Natural killer cell treated with Interleukin-12 subunit alpha and Interleukin-12 subunit beta and Interleukin-15 and Interleukin-18, amount 100 ng/mL, for 72 hours (primary cell): Measurements from ENCODE around the gene TMC7. TPM values are rescaled to one million over a fixed set of nuclear protein-coding genes. Genes with fewer than 3 reads are reported as not detected.

Experiments used
- ATAC-seq, 2 donors: fragments of 150-1000 bp; cut with Tn5 transposase in 1 of 2; sonication (Bioruptor Pico), chemical (Tn5 transposase) in 1 of 2; 2 replicates each; pipeline ENCODE4 v1.10.0; 2021
- DNase-seq: peaks from one replicate; pipeline ENCODE4 v3.0.0; 2022; ENCODE audit warnings: low spot score
- H3K27ac Mint-ChIP-seq, 2 donors: 1 replicate in 1 of 2; 2 replicates in 1 of 2; pipeline ENCODE4 v1.8.0; 2022; ENCODE audit warnings: mixed read lengths in 2 of 2, mild to moderate bottlenecking in 1 of 2, moderate library complexity in 1 of 2
- H3K27me3 Mint-ChIP-seq, 2 donors: 1 replicate in 1 of 2; 2 replicates in 1 of 2; pipeline ENCODE4 v1.8.0; 2022; ENCODE audit warnings: mixed read lengths in 2 of 2
- H3K36me3 Mint-ChIP-seq: one replicate; pipeline ENCODE4 v1.8.0; 2022; ENCODE audit warnings: mixed read lengths
- H3K4me1 Mint-ChIP-seq, 2 donors: 1 replicate in 1 of 2; 2 replicates in 1 of 2; pipeline ENCODE4 v1.8.0; 2022; ENCODE audit warnings: low read depth in 2 of 2, mixed read lengths in 2 of 2, mild to moderate bottlenecking in 1 of 2
- H3K4me3 Mint-ChIP-seq: one replicate; pipeline ENCODE4 v1.8.0; 2022; ENCODE audit warnings: mixed read lengths
- H3K9me3 Mint-ChIP-seq: 2 replicates; pipeline ENCODE4 v1.8.0; 2022; ENCODE audit warnings: mixed read lengths
- total RNA-seq, 2 donors: library from RNA; stranded (reverse); gene quantifications; one replicate each; pipeline ENCODE4 v1.2.3, GENCODE V29; 2022

The TMC7 gene
- total RNA-seq, 2 donors from 2014 or later, result not detected

- Mint-ChIP-seq H3K36me3 (no peaks in the 10 kb centered on the region), H3K4me1 (no peaks in the 10 kb centered on the region), H3K9me3 (no peaks in the 10 kb centered on the region), H3K27me3 (peaks cover 0 to 9% of the 10 kb centered on the region in 2 donors), H3K27ac (no peak overlapping the region), H3K4me3 (no peak overlapping the region)
- DNase-seq, result no peak
- ATAC-seq, result no peak
Observed at GRCh38 chr16:19021747-19022146, 38.0 kb downstream of the TMC7 start.

- no peak overlapping the region for H3K4me3 Mint-ChIP-seq
- no peak for DNase-seq
- peaks cover 0 to 4% of the 10 kb centered on the region in 2 donors for H3K27me3 Mint-ChIP-seq
- no peaks in the 10 kb centered on the region for H3K4me1 Mint-ChIP-seq
- H3K36me3 Mint-ChIP-seq, result no peaks in the 10 kb centered on the region
- no peak overlapping the region for H3K27ac Mint-ChIP-seq
- no peak for ATAC-seq
- H3K9me3 Mint-ChIP-seq, result no peaks in the 10 kb centered on the region
Observed at GRCh38 chr16:19027416-19027815, 43.7 kb downstream of the TMC7 start.

- no peaks in the 10 kb centered on the region for H3K4me1 Mint-ChIP-seq
- H3K36me3 Mint-ChIP-seq, result no peaks in the 10 kb centered on the region
- DNase-seq, result no peak
- no peak for ATAC-seq
- peaks cover 3 to 4% of the 10 kb centered on the region in 2 donors for H3K27me3 Mint-ChIP-seq
- no peak overlapping the region for H3K27ac Mint-ChIP-seq
- no peak overlapping the region for H3K4me3 Mint-ChIP-seq
- no peaks in the 10 kb centered on the region for H3K9me3 Mint-ChIP-seq
Observed at GRCh38 chr16:19029980-19030379, 46.2 kb downstream of the TMC7 start.

GRCh38 chr16:19031738-19032137 lies 48.0 kb downstream of the TMC7 start:
- Mint-ChIP-seq H3K4me1 (no peaks in the 10 kb centered on the region), H3K9me3 (no peaks in the 10 kb centered on the region), H3K4me3 (no peak overlapping the region), H3K27me3 (peaks cover 4 to 13% of the 10 kb centered on the region in 2 donors), H3K36me3 (no peaks in the 10 kb centered on the region), H3K27ac (no peak overlapping the region)
- DNase-seq, result no peak
- ATAC-seq, result no peak

GRCh38 chr16:19033761-19034160 lies 50.0 kb downstream of the TMC7 start:
- no peak overlapping the region for H3K4me3 Mint-ChIP-seq
- H3K27ac Mint-ChIP-seq, result no peak overlapping the region
- no peaks in the 10 kb centered on the region for H3K9me3 Mint-ChIP-seq
- no peaks in the 10 kb centered on the region for H3K36me3 Mint-ChIP-seq
- H3K27me3 Mint-ChIP-seq, result peaks cover 4 to 13% of the 10 kb centered on the region in 2 donors
- H3K4me1 Mint-ChIP-seq, result no peaks in the 10 kb centered on the region
- ATAC-seq (no peak), DNase-seq (no peak)

GRCh38 chr16:19040400-19040799 lies 56.7 kb downstream of the TMC7 start:
- DNase-seq (no peak), ATAC-seq (no peak)
- H3K36me3 Mint-ChIP-seq, result no peaks in the 10 kb centered on the region
- no peak overlapping the region for H3K4me3 Mint-ChIP-seq
- no peaks in the 10 kb centered on the region for H3K4me1 Mint-ChIP-seq
- no peaks in the 10 kb centered on the region for H3K9me3 Mint-ChIP-seq
- H3K27ac Mint-ChIP-seq, result no peak overlapping the region
- peaks cover 6 to 8% of the 10 kb centered on the region in 2 donors for H3K27me3 Mint-ChIP-seq

- ATAC-seq (no peak), DNase-seq (no peak)
- H3K36me3 Mint-ChIP-seq, result no peaks in the 10 kb centered on the region
- peaks cover 0 to 8% of the 10 kb centered on the region in 2 donors for H3K27me3 Mint-ChIP-seq
- H3K9me3 Mint-ChIP-seq, result no peaks in the 10 kb centered on the region
- H3K27ac Mint-ChIP-seq, result no peak overlapping the region
- H3K4me1 Mint-ChIP-seq, result no peaks in the 10 kb centered on the region
- no peak overlapping the region for H3K4me3 Mint-ChIP-seq
Observed at GRCh38 chr16:19044769-19045168, 61.0 kb downstream of the TMC7 start.

GRCh38 chr16:19046062-19046461 lies 62.3 kb downstream of the TMC7 start:
- Mint-ChIP-seq H3K27me3 (peaks cover 0 to 4% of the 10 kb centered on the region in 2 donors), H3K4me1 (no peaks in the 10 kb centered on the region), H3K9me3 (no peaks in the 10 kb centered on the region), H3K36me3 (no peaks in the 10 kb centered on the region), H3K27ac (no peak overlapping the region), H3K4me3 (no peak overlapping the region)
- DNase-seq, result no peak
- no peak for ATAC-seq

GRCh38 chr16:19062706-19063105 lies 79.0 kb downstream of the TMC7 start:
- peaks cover 0 to 5% of the 10 kb centered on the region in 2 donors for H3K27me3 Mint-ChIP-seq
- H3K36me3 Mint-ChIP-seq, result no peaks in the 10 kb centered on the region
- H3K4me1 Mint-ChIP-seq, result peaks cover 7 to 11% of the 10 kb centered on the region in 2 donors
- no peak overlapping the region for H3K27ac Mint-ChIP-seq
- H3K4me3 Mint-ChIP-seq, result no peak overlapping the region
- ATAC-seq (no peak), DNase-seq (no peak)
- H3K9me3 Mint-ChIP-seq, result no peaks in the 10 kb centered on the region

GRCh38 chr16:19066988-19067348 lies 83.2 kb downstream of the TMC7 start:
- Mint-ChIP-seq H3K4me1 (peaks cover 7 to 11% of the 10 kb centered on the region in 2 donors), H3K36me3 (no peaks in the 10 kb centered on the region), H3K27me3 (no peaks in the 10 kb centered on the region), H3K9me3 (no peaks in the 10 kb centered on the region), H3K4me3 (peak overlapping the region; percentile 89), H3K27ac (peak overlapping the region; percentile 90 to 96)
- no peak for ATAC-seq
- DNase-seq, result no peak

- peak; percentile 99 for DNase-seq
- Mint-ChIP-seq H3K36me3 (no peaks in the 10 kb centered on the region), H3K27me3 (no peaks in the 10 kb centered on the region), H3K27ac (peak within 1 kb of the TSS; percentile 90 to 96), H3K4me1 (peaks cover 7 to 11% of the 10 kb centered on the region in 2 donors), H3K9me3 (no peaks in the 10 kb centered on the region), H3K4me3 (peak within 1 kb of the TSS; percentile 89)
- ATAC-seq, result peak; percentile 97
Observed at GRCh38 chr16:19067349-19068236, 83.9 kb downstream of the TMC7 start, which contains the start of gene COQ7. TSS of gene COQ7 (plus strand) at chr16:19067614. CDS start at chr16:19067665, 51 bp downstream.

- Mint-ChIP-seq H3K27ac (peak overlapping the region; percentile 90 to 96), H3K27me3 (no peaks in the 10 kb centered on the region), H3K36me3 (no peaks in the 10 kb centered on the region), H3K9me3 (no peaks in the 10 kb centered on the region), H3K4me3 (peak overlapping the region; percentile 89), H3K4me1 (peaks cover 8 to 11% of the 10 kb centered on the region in 2 donors)
- DNase-seq (no peak), ATAC-seq (no peak)
Observed at GRCh38 chr16:19068237-19068815, 84.6 kb downstream of the TMC7 start.

GRCh38 chr16:19071811-19072777 lies 88.4 kb downstream of the TMC7 start:
- no peaks in the 10 kb centered on the region for H3K9me3 Mint-ChIP-seq
- ATAC-seq (no peak), DNase-seq (no peak)
- no peak overlapping the region for H3K4me3 Mint-ChIP-seq
- no peaks in the 10 kb centered on the region for H3K27me3 Mint-ChIP-seq
- no peaks in the 10 kb centered on the region for H3K36me3 Mint-ChIP-seq
- peaks cover 4 to 11% of the 10 kb centered on the region in 2 donors for H3K4me1 Mint-ChIP-seq
- no peak overlapping the region for H3K27ac Mint-ChIP-seq
